HTR-8/SVneo (cell line): ENCODE results near the gene HS3ST3A1.
A peak's percentile ranks its signal among the peaks of the same experiment; 100 is the strongest.
"Not testable (repeated sequence)": the region's sequence is repeated elsewhere in the genome, so short reads cannot be mapped to it uniquely, and the experiment has no call there.

Source experiments
- DNase-seq: peaks from one replicate; pipeline ENCODE4 v3.0.0; 2011; ENCODE audit warnings: low spot score, mixed read lengths; ENCODE audit not compliant: insufficient read length
- FAIRE-seq: peaks from 2 replicates; lab custom pipeline; 2011; peaks lifted over from hg19 to GRCh38; lab: Jason Lieb, UNC

HS3ST3A1 gene

GRCh38 chr17:13576661-13577526 is 24.8 kb downstream of the HS3ST3A1 start:
- FAIRE-seq (no peak), DNase-seq (no peak)

DNA sequence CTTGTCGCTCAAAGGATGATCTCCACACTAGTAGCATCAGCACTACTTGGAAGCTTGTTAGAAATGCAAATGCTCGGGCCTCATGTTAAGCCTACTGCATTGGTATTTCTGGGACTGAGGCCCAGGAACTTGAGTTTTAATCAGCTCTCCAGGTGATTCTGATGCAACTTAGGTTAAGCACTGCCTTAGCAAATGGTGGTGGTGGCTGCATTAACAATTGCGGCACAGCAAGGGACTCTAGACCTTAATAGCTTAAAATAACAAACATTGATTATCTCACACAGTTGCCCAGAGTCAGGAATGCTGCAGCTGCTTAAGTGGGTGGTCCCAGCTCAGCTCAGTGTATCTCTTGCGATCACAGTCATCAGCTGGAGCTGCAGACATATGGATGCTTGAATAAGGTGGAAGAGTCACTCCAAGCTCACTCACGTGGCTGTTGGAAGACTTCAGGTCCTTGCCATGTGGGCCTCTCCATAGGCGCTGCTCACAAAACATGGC is 25.8 kb downstream of the HS3ST3A1 start:
- DNase-seq (no peak), FAIRE-seq (no peak)

GRCh38 chr17:13575466-13575865 is 26.3 kb downstream of the HS3ST3A1 start:
- DNase-seq (no peak), FAIRE-seq (no peak)

DNA sequence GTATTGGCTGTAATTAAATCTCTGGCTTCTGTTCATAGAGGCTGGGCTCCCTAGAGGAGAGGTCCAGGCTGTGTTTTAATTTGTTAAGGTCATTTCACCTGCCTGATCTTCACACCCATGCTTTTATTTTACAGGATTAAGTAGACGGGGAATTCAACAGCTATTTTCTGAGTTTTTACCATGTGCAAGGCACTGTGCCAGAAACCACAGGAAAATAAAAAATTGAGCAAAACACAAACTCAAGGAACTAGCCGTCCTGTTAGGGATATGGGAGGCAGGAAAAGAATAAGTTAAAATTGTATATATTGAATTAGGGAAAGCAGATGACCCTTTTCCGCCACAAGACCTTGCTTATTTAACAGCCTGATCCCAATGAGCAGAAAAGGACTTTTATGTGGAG is 29.1 kb downstream of the HS3ST3A1 start:
- FAIRE-seq (no peak), DNase-seq (no peak)

DNA sequence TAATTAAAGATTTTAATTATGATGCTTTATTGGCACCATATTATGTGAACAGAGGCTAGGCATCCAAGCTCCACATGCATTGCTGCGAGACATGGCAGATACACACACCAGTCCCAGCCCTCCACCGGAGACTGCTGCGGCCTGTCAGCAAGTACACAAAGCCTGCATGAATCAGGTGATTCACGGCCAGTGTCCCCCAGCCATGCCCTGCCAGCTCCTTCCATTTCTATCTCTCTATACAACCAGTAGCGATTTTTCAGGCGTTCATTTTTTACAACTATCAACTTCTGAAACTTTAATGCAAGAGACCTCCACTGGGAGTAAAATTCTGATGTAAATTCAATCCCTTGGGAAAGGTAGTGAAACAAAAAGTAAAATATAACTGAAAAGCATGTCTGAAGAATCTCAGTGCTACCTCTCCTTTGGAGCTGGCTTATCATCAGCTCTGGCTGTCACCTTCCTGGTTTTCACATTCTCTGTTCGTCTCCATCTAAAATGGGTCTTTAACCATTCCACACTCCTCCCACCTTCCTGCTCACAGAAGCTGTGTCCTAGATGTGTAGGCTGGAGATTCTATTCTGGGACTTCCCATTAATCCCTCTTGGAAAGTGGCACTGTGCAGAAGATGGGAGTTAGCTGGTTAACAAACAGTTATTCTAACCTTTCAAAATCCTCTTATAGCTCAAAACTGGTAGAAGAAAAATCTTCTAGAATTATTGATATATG is 32.2 kb downstream of the HS3ST3A1 start:
- no peak for FAIRE-seq
- no peak for DNase-seq

DNA sequence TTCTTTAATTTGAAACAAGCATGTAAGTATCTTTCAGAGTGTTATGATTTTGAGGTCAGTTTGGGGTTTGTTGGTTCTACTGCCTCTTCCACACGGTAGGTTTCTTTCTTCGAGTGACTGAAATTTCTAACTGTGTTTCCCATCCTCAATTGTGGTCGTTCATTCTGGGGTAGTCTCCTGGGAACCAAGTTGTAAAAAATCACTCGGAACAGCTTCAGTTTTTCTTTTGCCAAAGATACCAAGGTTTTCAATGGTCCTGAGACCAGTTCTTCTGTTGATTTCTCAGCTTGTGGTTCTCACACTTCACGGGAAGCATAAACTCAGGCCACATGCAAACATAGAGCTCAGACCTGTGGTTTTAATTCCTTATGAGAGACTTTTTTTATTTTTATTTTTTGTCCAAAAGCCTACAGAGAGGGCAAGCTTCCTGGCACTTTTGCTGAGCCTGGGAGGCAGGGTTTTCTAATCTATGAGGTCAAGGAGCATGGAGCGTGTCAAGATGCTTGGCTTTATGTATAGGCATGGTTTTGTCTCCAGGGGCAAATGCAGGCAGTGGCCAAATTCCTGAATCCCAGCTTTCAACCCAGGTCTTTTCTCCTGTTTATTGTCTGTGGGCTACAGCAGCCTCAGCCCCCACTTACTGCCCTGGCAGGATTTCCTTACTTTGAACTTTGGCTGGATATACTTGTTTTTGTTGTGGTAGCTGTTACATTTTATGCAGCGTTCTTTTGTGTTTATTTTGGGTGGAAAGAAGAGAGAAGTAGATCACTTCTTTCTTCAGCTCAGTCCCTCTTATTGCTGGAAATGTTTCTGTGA is 32.9 kb downstream of the HS3ST3A1 start:
- DNase-seq, result no peak
- FAIRE-seq, result no peak

DNA sequence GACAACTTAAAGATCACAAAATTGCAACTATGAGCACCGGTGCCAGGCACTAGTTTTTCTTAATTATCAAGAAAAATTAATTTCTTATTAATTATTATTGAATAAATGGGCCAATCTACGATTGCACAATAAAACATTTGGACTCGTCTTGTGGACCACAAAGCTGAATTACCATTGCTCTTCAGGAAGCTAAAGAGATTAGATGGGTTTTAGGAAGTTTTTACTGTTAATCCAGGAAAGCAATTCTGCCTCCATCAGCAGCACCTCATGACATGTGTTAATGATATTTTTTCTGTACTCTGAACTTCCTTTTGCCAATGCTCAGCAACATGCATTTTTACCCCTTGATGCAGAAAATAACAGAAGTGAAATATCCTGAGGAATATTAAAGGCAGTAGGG is 37.9 kb downstream of the HS3ST3A1 start:
- DNase-seq (no peak), FAIRE-seq (no peak)

- FAIRE-seq (peak; percentile 81), DNase-seq (peak; percentile 63)
These were observed 39.4 kb downstream of the HS3ST3A1 start for GRCh38 chr17:13562271-13562800.

- DNase-seq (no peak), FAIRE-seq (no peak)
These were observed 40.0 kb downstream of the HS3ST3A1 start for GRCh38 chr17:13561606-13562270.

GRCh38 chr17:13560935-13561334 is 40.8 kb downstream of the HS3ST3A1 start:
- no peak for DNase-seq
- FAIRE-seq, result no peak

DNA sequence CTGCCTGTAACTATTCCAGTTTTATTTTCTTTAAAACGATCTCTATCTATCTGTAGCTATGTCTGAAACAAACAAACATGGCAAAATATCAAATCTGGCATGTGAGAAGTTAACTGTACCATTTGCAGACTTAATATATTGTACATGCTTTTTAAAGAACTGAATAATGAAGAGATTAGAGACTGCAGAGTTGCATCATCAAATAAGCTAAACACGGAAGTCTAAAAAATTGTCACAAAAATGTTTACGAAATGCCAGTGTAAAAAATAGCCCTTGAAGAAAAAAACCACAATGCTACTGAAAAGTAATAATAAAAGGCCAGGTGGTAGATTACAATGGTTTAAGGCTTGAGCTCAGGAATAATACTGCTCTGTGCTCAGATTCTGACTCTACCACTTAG is 43.1 kb downstream of the HS3ST3A1 start:
- FAIRE-seq (no peak), DNase-seq (no peak)

GRCh38 chr17:13557077-13557476 is 44.7 kb downstream of the HS3ST3A1 start:
- FAIRE-seq (no peak), DNase-seq (no peak)

DNA sequence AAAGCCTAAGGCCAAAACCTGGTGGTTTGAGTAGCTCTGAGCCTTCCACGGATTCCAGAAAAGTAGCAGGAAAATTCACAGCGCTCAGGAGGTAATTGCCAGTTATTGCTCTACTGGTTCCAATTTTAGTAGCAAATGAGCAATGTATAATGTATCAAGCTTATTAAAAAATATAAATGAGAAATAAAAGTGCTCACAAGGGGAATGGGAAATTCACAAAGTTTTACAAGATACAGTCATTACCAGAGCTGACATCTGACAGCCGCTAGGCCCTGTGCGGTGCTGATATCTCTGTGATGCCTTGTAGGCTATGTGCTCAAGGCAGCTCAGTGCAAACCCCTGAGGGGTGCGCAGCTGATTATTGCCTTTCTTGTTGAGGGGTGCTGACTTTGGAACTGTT is 47.5 kb downstream of the HS3ST3A1 start:
- FAIRE-seq, result no peak

DNA sequence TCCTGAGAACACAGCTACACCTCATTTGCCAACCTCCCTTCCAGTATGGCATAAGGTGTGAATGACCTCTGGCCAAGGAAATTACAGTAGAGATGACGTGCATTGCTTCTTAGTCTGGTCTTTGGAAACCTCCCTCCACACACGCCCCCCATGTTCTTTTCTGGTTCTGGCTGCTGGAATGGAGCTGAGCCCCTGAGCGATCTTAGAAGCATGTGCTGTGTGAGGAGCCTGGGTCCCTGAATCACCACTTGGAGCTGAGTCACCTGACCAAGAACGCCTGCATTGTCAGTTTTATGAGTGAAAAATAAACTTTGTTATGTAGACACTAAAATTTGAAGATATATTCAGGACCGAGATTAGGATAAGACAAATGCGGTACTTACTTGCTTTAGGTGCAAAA is 51.4 kb downstream of the HS3ST3A1 start:
- no peak for DNase-seq
- no peak for FAIRE-seq

More for the DNA sequence above, 47.5 kb downstream of the HS3ST3A1 start:
- DNase-seq, result no peak

DNA sequence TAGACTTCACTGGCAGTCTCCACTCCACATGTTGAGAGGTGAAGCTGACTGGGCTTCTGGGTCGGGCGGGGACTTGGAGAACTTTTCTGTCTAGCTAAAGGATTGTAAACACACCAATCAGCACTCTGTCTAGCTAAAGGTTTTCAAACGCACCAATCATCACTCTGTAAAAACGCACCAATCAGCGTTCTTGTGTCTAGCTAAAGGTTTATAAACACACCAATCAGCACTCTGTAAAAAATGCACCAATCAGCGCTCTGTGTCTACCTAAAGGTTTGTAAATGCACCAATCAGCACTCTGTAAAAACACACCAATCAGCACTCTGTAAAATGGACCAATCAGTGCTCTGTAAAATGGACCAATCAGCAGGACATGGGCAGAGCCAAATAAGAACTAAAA is 53.2 kb downstream of the HS3ST3A1 start:
- FAIRE-seq, DNase-seq: not testable (repeated sequence)

DNA sequence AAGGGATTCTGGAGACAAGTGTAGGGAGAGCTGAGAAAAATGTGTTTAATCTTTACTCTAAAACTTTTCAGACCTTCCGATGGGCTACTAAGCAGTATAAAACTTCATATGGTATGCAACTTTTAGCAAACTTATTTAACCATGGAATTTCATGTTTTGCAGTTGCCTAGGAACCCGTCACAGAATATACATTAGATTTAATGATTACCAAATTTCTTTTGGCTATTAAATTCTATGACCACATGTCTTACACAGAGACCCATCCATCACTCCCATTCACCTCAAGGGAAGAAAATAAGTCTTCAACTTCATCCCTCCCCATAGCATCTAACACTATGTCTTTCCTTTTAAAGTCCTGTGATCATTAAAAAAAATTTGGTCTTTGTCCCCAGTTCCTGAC is 54.9 kb downstream of the HS3ST3A1 start:
- no peak for DNase-seq
- FAIRE-seq, result no peak

DNA sequence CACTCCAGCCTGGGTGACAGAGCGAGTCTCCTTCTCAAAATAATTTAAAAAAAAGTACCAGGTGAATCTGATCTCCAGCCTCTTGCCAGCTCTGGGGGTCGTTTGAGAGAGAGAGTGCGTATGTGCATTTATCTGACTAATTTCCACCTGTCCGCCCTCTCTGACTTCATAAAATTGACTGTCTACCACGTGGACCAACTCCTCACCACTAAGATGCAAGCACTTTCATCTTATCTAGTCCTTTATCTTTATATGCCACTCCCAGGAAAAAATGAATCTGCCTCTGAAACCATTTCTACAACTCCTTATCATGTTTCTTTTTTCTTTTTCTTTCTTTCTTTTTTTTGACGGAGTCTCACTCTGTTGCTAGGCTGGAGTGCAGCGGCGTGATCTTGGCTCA is 55.8 kb downstream of the HS3ST3A1 start:
- FAIRE-seq (no peak), DNase-seq (no peak)

GRCh38 chr17:13544765-13545164 is 57.0 kb downstream of the HS3ST3A1 start:
- no peak for DNase-seq
- FAIRE-seq, result no peak

DNA sequence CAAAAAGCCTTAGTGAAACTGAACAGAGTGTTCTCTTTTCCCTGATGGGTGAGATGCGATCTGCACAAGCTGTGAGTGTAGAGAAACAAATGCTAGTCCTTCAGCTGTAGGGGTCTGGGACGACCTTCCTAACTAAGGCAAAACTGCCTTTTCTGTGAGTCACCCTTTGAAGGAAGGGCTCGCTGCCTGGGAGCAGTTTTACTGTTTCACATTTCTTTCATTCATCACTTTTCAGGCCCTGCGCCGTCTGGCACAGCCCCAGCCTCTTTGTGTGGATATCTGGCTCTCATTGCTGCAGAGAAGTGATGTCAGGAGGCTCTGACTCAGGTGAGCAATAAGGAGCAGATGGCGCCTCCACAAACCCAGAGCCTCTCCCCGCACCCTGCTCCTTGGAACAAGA is 57.4 kb downstream of the HS3ST3A1 start:
- DNase-seq, result peak; percentile 51
- FAIRE-seq, result peak; percentile 4

GRCh38 chr17:13542636-13543035 is 59.1 kb downstream of the HS3ST3A1 start:
- DNase-seq (no peak), FAIRE-seq (no peak)
